MM.1S (cell line): ENCODE measurements around the gene ECHDC3.

Experiments used
- CTCF ChIP-seq: fragments of 300-600 bp; sonication (generic); IDR thresholded peaks from 2 replicates; pipeline ENCODE4 v1.5.1; 2016; ENCODE audit warnings: antibody characterized with exemption, low read length, mixed read lengths
- EZH2 ChIP-seq: fragments of 300-600 bp; sonication (generic); optimal IDR thresholded peaks from 2 replicates; pipeline ENCODE3; 2017; ENCODE audit warnings: low read depth, mild to moderate bottlenecking, antibody characterized with exemption, low read length, mixed read lengths
- EZH2phosphoT487 ChIP-seq: fragments of 300-600 bp; sonication (generic); IDR thresholded peaks from 2 replicates; pipeline ENCODE4 v1.6.1; 2018; ENCODE audit warnings: antibody characterized with exemption, low read length

GRCh38 chr10:11715815-11716494, 26.2 kb upstream of the ECHDC3 start:
- TF ChIP-seq CTCF (no peak), EZH2phosphoT487 (no peak), EZH2 (no peak)
